ENCODE results near the gene R3HCC1L.
"Not testable (repeated sequence)": the region's sequence is repeated elsewhere in the genome, so short reads cannot be mapped to it uniquely, and the experiment has no call there.

R3HCC1L gene

DNA sequence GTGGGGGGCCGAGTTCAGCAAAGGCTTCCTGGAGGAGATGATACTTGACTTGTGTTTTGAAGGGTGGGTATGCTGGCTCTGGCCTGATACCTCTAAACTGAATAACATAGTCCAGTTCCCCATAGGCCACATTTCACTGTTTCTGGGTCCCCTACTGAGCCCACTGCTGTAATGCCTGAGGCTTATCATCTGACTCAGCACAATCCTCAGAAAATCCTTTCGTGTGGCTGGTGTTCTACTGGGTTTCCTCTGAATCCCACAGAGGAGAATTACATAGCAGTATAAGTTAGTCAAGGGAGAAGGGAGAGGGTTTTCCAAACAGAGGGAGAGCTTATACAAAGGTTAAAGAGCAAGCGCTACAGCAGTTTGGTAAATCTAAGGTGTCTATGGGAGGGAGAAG, 2.8 kb upstream of the R3HCC1L start:
- no peak for DNase-seq (ENCODE audit: low read depth, low spot score)

DNA sequence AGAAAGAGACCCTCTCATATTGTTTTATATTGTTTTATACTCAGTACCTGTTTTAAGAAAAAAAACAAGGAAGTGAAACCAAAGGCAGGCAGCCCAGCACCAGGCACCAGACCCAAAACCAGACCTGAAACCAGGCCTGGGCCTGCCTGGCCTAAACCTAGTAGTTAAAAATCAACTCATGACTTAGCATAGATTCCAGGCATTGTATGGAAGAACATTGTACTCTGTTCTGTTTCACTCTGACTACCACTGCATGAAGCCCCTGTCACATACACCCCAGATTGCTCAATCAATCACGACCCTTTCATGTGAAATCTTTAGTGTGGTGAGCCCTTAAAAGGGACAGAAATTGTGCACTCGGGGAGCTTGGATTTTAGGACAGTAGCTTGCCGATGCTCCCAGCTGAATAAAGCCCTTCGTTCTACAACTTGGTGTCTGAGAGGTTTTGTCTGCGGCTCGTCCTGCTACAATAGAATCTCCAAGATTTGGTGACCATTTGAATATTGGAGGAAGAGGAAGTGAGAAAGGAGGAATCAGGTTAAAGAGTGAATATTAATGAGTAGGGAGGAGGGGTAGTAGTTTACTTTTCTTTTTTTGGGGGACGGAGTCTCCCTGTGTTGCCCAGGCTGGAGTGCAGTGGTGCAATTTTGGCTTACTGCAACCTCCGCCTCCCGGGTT, 1.2 kb upstream of the R3HCC1L start:
- not testable (repeated sequence) for DNase-seq (ENCODE audit: low read depth, low spot score)

- DNase-seq (ENCODE audit: low read depth, low spot score), result no peak
Observed at GRCh38 chr10:98134117-98134430, 383 bp upstream of the R3HCC1L start.

DNA sequence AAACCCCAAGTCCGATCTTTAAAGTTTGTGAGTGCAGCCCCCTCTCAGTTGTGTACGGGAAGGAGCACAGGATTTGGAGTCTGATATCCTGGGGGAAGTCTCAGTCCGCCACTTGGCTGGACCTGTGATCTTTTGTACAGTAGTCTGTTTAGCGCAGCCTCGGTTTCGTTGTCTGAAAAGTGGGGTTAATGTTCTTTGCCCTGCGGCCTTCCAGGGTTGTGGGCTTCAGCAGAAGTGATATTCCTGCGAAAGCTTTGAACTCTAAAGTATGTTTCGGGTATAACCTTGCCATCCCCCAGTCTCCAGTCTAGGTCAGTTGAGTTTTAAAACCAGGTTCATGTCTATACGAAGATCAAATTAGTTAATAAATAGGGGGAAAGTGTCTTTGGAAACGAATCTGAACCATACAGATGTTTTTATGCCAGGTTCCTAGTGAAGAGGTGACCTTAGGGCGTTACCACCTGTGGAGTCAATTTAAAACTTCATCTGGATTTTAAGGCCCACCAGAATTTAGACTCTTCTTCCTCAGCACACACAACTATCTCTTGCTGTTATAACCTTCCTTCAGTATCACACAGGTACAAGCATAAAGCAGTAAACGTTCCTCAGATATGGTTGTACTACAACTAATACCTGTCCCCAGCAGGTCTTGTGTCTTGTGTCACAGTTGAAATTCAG, 904 bp downstream of the R3HCC1L start:
- no peak for DNase-seq (ENCODE audit: low read depth, low spot score)

GRCh38 chr10:98136775-98137174, 2.3 kb downstream of the R3HCC1L start:
- DNase-seq (ENCODE audit: low read depth, low spot score), result not testable (repeated sequence)

GRCh38 chr10:98138031-98138430, 3.6 kb downstream of the R3HCC1L start:
- DNase-seq (ENCODE audit: low read depth, low spot score), result no peak

DNA sequence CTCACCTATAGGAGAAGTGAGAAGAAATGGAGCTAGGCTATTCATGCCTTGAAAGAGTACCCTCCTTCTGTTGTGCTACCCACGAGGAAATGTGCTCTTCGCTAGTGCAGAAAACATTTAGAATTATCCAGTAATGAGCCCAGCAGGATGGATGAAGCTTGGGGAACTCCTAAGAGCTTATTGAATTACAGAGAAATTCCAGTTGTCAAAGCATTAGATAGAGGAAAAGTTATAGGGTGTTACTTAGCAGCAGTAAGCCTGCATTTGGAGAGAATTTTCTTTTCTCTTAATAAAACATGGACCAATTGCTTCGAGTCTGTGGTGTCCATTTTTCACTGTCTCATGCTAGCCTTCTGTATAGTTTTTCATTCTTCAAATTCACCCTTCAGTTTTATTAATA, 5.0 kb downstream of the R3HCC1L start:
- no peak for DNase-seq (ENCODE audit: low read depth, low spot score)

DNA sequence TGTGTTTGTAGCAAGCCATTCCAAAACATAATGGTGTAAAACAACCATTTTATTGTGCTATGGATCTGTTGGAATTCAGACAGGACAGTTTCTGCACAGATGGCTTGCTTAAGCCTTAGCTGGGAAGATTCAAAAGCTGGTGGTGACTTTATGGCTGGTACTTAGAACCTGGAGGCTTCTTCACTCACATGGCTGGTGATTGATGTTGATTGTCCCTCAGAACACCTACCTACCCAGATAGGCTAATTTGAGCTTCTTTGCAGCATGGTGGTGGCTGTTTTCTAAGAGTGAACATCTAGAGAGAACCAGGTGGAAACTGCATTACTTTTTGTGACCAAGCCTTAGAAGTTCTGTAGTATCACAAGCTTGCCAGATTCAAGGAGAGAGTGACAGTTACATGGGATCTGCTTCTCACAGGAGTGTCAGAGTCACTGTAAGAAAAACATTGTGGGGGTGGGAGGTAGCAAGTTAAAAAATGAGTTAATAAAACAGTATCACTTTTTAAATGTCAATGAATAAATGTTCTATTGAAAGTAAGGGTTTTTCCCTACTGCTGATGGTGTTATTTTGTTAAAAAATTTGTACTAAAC, 7.1 kb downstream of the R3HCC1L start:
- DNase-seq (ENCODE audit: low read depth, low spot score), result no peak

GRCh38 chr10:98144985-98145384, 10.5 kb downstream of the R3HCC1L start:
- DNase-seq (ENCODE audit: low read depth, low spot score), result no peak

GRCh38 chr10:98149858-98150257, 15.4 kb downstream of the R3HCC1L start:
- no peak for DNase-seq (ENCODE audit: low read depth, low spot score)

GRCh38 chr10:98150544-98150943, 16.1 kb downstream of the R3HCC1L start:
- DNase-seq (ENCODE audit: low read depth, low spot score), result peak; percentile 52

DNA sequence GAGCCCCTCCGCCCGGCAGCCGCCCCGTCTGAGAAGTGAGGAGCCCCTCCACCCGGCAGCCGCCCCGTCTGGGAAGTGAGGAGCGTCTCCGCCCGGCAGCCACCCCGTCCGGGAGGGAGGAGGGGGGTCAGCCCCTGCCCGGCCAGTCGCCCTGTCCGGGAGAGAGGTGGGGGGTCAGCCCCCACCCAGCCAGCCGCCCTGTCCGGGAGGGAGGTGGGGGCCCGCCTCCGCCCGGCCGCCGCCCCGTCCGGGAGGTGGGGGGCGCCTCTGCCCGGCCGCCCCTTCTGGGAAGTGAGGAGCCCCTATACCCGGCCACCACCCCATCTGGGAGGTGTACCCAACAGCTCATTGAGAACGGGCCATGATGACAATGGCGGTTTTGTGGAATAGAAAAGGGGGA, 18.3 kb downstream of the R3HCC1L start:
- DNase-seq (ENCODE audit: low read depth, low spot score), result not testable (repeated sequence)

- DNase-seq (ENCODE audit: low read depth, low spot score), result not testable (repeated sequence)
Observed at GRCh38 chr10:98153213-98153958, 18.9 kb downstream of the R3HCC1L start.

DNA sequence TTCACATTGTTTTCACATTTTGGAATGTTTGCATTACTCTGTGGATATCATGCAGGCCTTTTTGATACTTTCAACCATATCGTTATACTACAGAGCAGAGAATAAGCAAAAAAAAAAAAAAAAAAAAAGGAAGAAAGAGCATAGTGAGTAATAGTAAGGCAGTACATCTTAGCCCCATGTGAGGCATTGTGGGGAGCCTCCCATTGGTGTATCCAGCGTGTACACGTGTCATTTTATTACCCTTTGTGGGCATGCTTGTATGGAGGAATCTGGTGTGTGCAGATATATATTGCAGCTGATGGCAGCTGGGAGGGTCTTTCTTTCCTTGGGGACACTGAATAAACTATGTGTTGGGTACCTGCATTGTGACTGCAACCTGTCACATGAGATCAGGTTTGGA, 19.6 kb downstream of the R3HCC1L start:
- no peak for DNase-seq (ENCODE audit: low read depth, low spot score)

DNA sequence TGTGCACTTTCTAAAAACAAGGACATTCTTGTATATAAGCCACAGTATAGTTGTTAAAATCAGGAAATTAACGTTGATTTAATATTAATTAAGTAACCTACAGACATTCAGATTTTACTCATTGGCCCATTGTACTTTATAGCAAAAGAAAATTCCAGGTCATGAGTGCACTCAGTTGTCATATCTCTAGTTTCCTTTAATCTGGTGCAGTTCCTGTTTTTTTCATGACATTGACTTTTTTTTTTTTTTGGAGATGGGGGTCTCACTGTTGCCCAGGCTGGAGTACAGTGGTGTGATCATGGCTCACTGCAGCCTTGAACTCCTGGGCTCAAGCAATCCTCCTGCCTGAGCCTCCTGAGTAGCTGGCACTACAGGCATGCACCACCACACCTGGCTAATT, 24.1 kb downstream of the R3HCC1L start:
- no peak for DNase-seq (ENCODE audit: low read depth, low spot score)

DNA sequence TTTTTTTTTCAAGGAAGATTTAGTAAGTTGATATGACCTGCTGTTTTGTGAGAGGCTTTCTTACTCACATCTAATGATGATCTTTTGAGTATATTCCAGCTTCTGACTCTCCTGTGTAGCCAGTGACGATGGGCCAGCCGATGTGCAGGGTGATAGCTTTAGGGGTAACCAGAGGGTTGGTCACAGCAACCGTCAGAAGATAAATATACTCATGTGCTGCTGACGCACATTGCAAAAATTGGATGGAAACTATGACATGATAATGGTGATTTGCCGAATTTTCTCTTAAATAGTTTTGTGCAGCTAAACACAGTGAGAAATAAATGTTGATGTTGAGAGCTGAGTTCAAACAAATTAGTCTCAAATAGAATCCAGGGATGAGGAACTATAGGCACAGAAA, 29.5 kb downstream of the R3HCC1L start:
- no peak for DNase-seq (ENCODE audit: low read depth, low spot score)

DNA sequence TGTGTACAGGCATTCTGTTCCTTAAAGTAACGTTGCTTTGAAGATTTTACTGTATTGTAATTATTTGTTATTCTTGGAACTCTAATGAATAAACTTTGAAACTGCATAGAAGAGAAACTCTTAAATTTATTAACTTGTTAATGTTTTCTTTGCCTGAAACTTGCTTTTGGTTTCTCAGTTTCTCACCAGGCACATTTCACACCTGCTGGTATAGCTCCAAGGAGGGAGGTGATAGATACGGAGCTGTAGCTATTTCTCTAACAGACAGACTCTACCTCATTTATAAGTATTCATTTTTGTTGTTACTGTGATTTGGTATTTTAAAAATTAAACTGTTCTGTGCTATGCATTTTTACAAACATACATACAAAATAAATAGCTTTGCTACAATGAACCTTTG, 32.7 kb downstream of the R3HCC1L start:
- no peak for DNase-seq (ENCODE audit: low read depth, low spot score)

- DNase-seq (ENCODE audit: low read depth, low spot score), result no peak
Observed at GRCh38 chr10:98168147-98168546, 33.7 kb downstream of the R3HCC1L start.

- no peak for DNase-seq (ENCODE audit: low read depth, low spot score)
Observed at GRCh38 chr10:98168766-98169165, 34.3 kb downstream of the R3HCC1L start.

DNA sequence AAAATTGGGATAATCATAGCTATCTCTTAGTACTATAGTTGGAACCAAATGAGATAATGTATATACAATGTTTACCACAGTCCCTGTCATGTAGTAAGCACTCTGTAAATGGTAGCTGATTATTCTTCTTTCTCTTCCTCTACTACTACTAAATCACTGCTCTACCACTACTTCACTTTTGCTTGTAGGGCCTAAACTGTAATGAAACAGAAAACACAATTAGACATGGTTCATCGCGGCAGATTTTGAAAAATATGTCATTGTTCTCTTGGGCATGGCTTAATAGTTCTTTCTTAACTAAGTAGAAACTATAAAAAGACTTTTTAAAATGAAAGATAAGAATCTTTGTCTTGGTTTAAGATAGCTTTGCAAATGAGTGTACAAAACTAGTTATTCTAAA, 34.9 kb downstream of the R3HCC1L start:
- DNase-seq (ENCODE audit: low read depth, low spot score), result no peak

- peak; percentile 18 for DNase-seq (ENCODE audit: low read depth, low spot score)
Observed at GRCh38 chr10:98170249-98171117, 36.0 kb downstream of the R3HCC1L start.

DNA sequence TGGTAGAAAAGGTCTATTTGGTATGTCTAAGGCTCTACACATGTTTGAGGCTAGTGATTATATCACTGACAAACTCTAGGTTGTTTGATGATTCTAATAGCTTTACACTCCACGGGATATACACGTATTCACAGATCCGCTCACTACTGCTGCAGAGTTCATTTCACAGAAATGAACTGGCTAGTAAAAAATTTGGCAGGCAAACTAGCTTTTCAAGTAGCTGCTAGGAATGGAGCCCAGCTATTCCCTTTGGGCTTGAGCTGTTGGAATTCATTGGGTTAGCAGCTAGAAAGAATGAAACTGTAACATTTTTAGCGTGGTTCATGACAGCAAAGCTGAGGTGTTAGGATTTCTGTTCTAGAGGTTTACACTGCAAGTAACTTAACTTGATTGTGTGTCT, 37.6 kb downstream of the R3HCC1L start:
- DNase-seq (ENCODE audit: low read depth, low spot score), result no peak

Data from smooth muscle cell of the brain vasculature (primary cell).